NOMO-1 treated with DMSO at 0.1 percent for 48 hours (cell line): ENCODE measurements around the gene PROK1.
"Not testable (repeated sequence)": the region's sequence is repeated elsewhere in the genome, so short reads cannot be mapped to it uniquely, and the experiment has no call there.

ENCODE experiments used
- DNase-seq: peaks from one replicate; lab custom pipeline; 2025; ENCODE audit not compliant: unreplicated experiment; lab: John Stamatoyannopoulos, UW

Gene PROK1

GRCh38 chr1:110450929-110451328 is at the start of gene PROK1:
Gene PROK1 (plus strand): TSS chr1:110451149. CDS start chr1:110451217, 68 bp downstream.
- DNase-seq = no peak

GRCh38 chr1:110403805-110404204 is 47.1 kb upstream of the PROK1 start:
- no peak for DNase-seq

- DNase-seq = no peak
These were observed 46.5 kb upstream of the PROK1 start for GRCh38 chr1:110404401-110404800.

GRCh38 chr1:110406407-110406806 is 44.5 kb upstream of the PROK1 start:
- DNase-seq = not testable (repeated sequence)

- peak; percentile 94 for DNase-seq
These were observed 43.4 kb upstream of the PROK1 start, which contains the start of gene LAMTOR5 for GRCh38 chr1:110407260-110408210. Gene LAMTOR5 (minus strand): TSS chr1:110407694. CDS start chr1:110407620, 74 bp downstream.

GRCh38 chr1:110408488-110408887 is 42.5 kb upstream of the PROK1 start:
- DNase-seq = no peak

GRCh38 chr1:110409316-110409715 is 41.6 kb upstream of the PROK1 start:
- no peak for DNase-seq

- DNase-seq = no peak
These were observed 39.7 kb upstream of the PROK1 start for GRCh38 chr1:110411173-110411735.

GRCh38 chr1:110412576-110412975 is 38.4 kb upstream of the PROK1 start:
- DNase-seq = peak; percentile 64

GRCh38 chr1:110413045-110413444 is 37.9 kb upstream of the PROK1 start:
- DNase-seq = not testable (repeated sequence)

GRCh38 chr1:110418729-110419128 is 32.2 kb upstream of the PROK1 start:
- DNase-seq = no peak

- no peak for DNase-seq
These were observed 30.8 kb upstream of the PROK1 start for GRCh38 chr1:110420023-110420662.

- DNase-seq = peak; percentile 30
These were observed 29.8 kb upstream of the PROK1 start for GRCh38 chr1:110420874-110421793.

- no peak for DNase-seq
These were observed 26.0 kb upstream of the PROK1 start for GRCh38 chr1:110424699-110425611.

GRCh38 chr1:110425612-110426152 is 25.3 kb upstream of the PROK1 start:
- DNase-seq = no peak

- DNase-seq = no peak
These were observed 24.1 kb upstream of the PROK1 start for GRCh38 chr1:110426854-110427253.

GRCh38 chr1:110428946-110429345 is 22.0 kb upstream of the PROK1 start:
- DNase-seq = no peak

GRCh38 chr1:110430366-110430765 is 20.6 kb upstream of the PROK1 start:
- peak; percentile 25 for DNase-seq

- DNase-seq = no peak
These were observed 20.0 kb upstream of the PROK1 start for GRCh38 chr1:110430901-110431300.
